ENCODE data around the gene PPARD.

PPARD gene

DNA sequence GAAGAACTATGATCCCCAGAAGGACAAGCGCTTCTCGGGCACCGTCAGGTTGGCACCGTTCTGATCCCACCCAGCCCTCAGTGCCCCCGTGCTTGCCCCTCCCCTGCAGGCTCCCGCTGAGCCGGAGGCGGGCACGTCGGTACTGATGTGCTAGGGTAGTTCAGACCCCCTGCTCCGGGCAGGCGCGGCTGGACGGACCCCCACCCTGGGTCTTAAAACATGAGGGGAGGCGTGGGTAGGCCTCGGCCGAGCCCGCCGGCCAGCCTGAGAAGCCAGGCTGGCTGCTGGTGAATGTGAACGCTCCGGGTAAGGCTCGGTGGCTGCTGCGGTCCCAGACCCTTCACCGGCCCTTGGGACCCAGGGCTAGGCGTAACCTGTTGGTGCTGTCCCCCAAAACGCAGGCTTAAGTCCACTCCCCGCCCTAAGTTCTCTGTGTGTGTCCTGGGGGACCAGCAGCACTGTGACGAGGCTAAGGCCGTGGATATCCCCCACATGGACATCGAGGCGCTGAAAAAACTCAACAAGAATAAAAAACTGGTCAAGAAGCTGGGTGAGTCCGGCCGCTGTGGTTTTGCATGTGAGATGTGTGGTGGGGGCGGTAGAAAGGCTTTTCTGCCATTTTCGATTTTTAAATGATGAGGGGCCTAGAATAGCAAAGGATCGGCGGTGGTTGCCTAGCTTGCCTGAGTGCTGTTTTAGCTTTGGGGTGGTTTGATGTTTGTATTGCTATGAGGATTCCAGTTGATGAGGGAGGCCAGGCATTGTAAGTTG, 126.8 kb downstream of the PPARD start:
- H2AFZ ChIP-seq (ENCODE audit: low read depth, low read length): no peak overlapping the region
- H3K36me3 ChIP-seq (ENCODE audit: control insufficient read depth in 1 of 2, insufficient read depth in 2 of 2, low read depth in 1 of 2, low read length in 2 of 2): peaks cover 42 to 52% of the 10 kb centered on the region in 2 experiments
- peak overlapping the region; percentile 90 for H3K27ac ChIP-seq (ENCODE audit: low read length, poor library complexity, severe bottlenecking)
- no peaks in the 10 kb centered on the region for H3K79me1 ChIP-seq (replicated peaks; ENCODE audit: low read length, poor library complexity, severe bottlenecking)
- H3K9me3 ChIP-seq (ENCODE audit: control insufficient read depth, low read length): no peaks in the 10 kb centered on the region
- H2BK15ac ChIP-seq (ENCODE audit: low read depth, poor library complexity, severe bottlenecking): no peak overlapping the region
- H3K9ac ChIP-seq (ENCODE audit: low read length): peak overlapping the region; percentile 96
- H2BK5ac ChIP-seq (ENCODE audit: low read depth, low read length, poor library complexity, severe bottlenecking): peak overlapping the region; percentile 49
- H3K18ac ChIP-seq (ENCODE audit: low read depth in 1 of 2, low read length in 2 of 2): peak overlapping the region; percentile 50 to 92
- peak overlapping the region; percentile 79 to 86 for H3K4me3 ChIP-seq (ENCODE audit: insufficient read depth in 1 of 2, low read depth in 1 of 2, low read length in 2 of 2)
- H3K4me1 ChIP-seq (ENCODE audit: control insufficient read depth, insufficient read depth, low read depth, low read length): peaks cover 19% of the 10 kb centered on the region
- H2BK12ac ChIP-seq (ENCODE audit: low read length in 2 of 2): peak overlapping the region in 1 of 2 experiments; percentile 69
- peak overlapping the region; percentile 84 for H4K91ac ChIP-seq (ENCODE audit: low read length)
- peak overlapping the region in 1 of 2 experiments; percentile 66 for H3K23ac ChIP-seq (ENCODE audit: low read length in 2 of 2)
- no peaks in the 10 kb centered on the region for H3K27me3 ChIP-seq (ENCODE audit: control insufficient read depth in 1 of 2, insufficient read depth in 1 of 2, low read length in 2 of 2)
- H3K14ac ChIP-seq (ENCODE audit: low read length in 2 of 2): peak overlapping the region in 1 of 2 experiments; percentile 91
- H2BK120ac ChIP-seq (ENCODE audit: low read depth, low read length): no peak overlapping the region
- no peak for DNase-seq
- peak overlapping the region in 1 of 2 experiments; percentile 80 for H3K4ac ChIP-seq (ENCODE audit: low read depth in 1 of 2, low read length in 2 of 2)
- peak overlapping the region; percentile 70 for H3K4me2 ChIP-seq (ENCODE audit: low read length, poor library complexity, severe bottlenecking)
- no peak overlapping the region for H2AK5ac ChIP-seq (ENCODE audit: low read length, severe bottlenecking)
- under 1% methylated on average over 37 of the region's 37 CpGs for WGBS
- H4K8ac ChIP-seq (ENCODE audit: low read length): no peak overlapping the region

DNA sequence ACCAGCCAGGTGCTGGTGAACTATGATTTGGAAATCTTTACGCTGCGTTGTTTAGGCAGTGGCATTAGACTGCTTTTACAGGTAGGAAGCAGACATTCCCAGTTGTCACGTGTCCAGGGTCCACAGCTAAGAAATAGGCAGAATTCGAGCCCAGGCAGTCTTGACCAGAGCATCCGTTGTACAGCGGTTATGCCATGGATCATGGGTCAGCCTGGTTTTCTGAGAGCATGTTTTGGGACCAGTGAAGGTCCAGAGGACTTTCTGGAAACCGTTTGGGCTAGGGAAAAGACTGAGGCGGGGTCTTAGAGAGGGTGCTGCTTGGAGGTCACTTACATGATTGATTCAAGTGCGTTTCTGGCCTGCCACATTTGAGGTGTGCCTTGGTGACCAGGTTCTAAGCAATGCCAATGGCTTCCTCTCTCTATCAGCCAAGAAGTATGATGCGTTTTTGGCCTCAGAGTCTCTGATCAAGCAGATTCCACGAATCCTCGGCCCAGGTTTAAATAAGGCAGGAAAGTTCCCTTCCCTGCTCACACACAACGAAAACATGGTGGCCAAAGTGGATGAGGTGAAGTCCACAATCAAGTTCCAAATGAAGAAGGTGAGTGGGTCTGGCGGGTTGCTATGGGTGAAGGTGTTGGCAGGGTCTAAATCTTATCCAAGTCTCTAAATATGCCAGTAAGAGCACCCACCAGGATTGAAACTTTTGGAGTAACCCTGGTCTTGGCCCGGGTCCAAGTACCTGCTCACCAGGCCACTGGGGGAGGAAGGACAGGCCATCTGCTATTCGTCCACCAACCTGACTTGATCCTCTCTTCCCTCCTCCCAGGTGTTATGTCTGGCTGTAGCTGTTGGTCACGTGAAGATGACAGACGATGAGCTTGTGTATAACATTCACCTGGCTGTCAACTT, 127.6 kb downstream of the PPARD start:
- Histone ChIP-seq H3K79me1 (replicated peaks; ENCODE audit: low read length, poor library complexity, severe bottlenecking) (peaks cover 3% of the 10 kb centered on the region), H3K27me3 (ENCODE audit: control insufficient read depth in 1 of 2, insufficient read depth in 1 of 2, low read length in 2 of 2) (no peaks in the 10 kb centered on the region), H3K4me2 (ENCODE audit: low read length, poor library complexity, severe bottlenecking) (peak overlapping the region; percentile 70), H3K18ac (ENCODE audit: low read depth in 1 of 2, low read length in 2 of 2) (peak overlapping the region in 1 of 2 experiments; percentile 23), H3K4ac (ENCODE audit: low read depth in 1 of 2, low read length in 2 of 2) (no peak overlapping the region), H4K8ac (ENCODE audit: low read length) (no peak overlapping the region), H2BK12ac (ENCODE audit: low read length in 2 of 2) (no peak overlapping the region), H4K91ac (ENCODE audit: low read length) (no peak overlapping the region), H2BK5ac (ENCODE audit: low read depth, low read length, poor library complexity, severe bottlenecking) (no peak overlapping the region), H3K27ac (ENCODE audit: low read length, poor library complexity, severe bottlenecking) (peak overlapping the region; percentile 90), H2BK15ac (ENCODE audit: low read depth, poor library complexity, severe bottlenecking) (no peak overlapping the region), H3K4me3 (ENCODE audit: insufficient read depth in 1 of 2, low read depth in 1 of 2, low read length in 2 of 2) (peak overlapping the region; percentile 79 to 86), H3K36me3 (ENCODE audit: control insufficient read depth in 1 of 2, insufficient read depth in 2 of 2, low read depth in 1 of 2, low read length in 2 of 2) (peaks cover 50 to 61% of the 10 kb centered on the region in 2 experiments), H3K4me1 (ENCODE audit: control insufficient read depth, insufficient read depth, low read depth, low read length) (peaks cover 19% of the 10 kb centered on the region), H3K9me3 (ENCODE audit: control insufficient read depth, low read length) (no peaks in the 10 kb centered on the region), H2AFZ (ENCODE audit: low read depth, low read length) (no peak overlapping the region), H2BK120ac (ENCODE audit: low read depth, low read length) (no peak overlapping the region), H3K9ac (ENCODE audit: low read length) (peak overlapping the region; percentile 96), H2AK5ac (ENCODE audit: low read length, severe bottlenecking) (no peak overlapping the region), H3K23ac (ENCODE audit: low read length in 2 of 2) (no peak overlapping the region), H3K14ac (ENCODE audit: low read length in 2 of 2) (no peak overlapping the region)
- DNase-seq: no peak
- 17% methylated on average over 15 of the region's 18 CpGs for WGBS

DNA sequence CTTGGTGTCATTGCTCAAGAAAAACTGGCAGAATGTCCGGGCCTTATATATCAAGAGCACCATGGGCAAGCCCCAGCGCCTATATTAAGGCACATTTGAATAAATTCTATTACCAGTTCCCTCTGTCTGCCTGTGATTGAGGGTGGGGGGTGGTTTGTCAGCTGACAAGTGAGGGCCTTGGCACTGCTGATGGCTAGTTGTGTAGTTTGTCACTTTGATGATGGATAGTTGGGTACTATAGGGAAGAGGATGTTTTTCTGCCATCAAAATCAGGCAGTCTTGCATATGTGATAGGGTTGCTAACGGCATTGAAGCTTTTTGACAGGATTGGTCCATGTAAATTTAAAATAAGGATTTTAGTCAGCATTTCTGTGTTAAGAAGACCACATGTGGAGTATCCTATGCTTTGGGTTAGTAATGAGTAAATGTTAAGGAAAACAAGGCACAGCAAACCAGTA, 128.3 kb downstream of the PPARD start:
- no peak overlapping the region for H3K4ac ChIP-seq (ENCODE audit: low read depth in 1 of 2, low read length in 2 of 2)
- WGBS: 59% methylated on average over 1 of the region's 3 CpGs
- H4K91ac ChIP-seq (ENCODE audit: low read length): no peak overlapping the region
- H2BK15ac ChIP-seq (ENCODE audit: low read depth, poor library complexity, severe bottlenecking): no peak overlapping the region
- H2BK120ac ChIP-seq (ENCODE audit: low read depth, low read length): no peak overlapping the region
- no peaks in the 10 kb centered on the region for H3K9me3 ChIP-seq (ENCODE audit: control insufficient read depth, low read length)
- H2BK12ac ChIP-seq (ENCODE audit: low read length in 2 of 2): no peak overlapping the region
- H2AK5ac ChIP-seq (ENCODE audit: low read length, severe bottlenecking): no peak overlapping the region
- H3K79me1 ChIP-seq (replicated peaks; ENCODE audit: low read length, poor library complexity, severe bottlenecking): peaks cover 9% of the 10 kb centered on the region
- peak overlapping the region; percentile 20 for H3K4me2 ChIP-seq (ENCODE audit: low read length, poor library complexity, severe bottlenecking)
- H2AFZ ChIP-seq (ENCODE audit: low read depth, low read length): no peak overlapping the region
- no peak overlapping the region for H4K8ac ChIP-seq (ENCODE audit: low read length)
- no peak overlapping the region for H3K14ac ChIP-seq (ENCODE audit: low read length in 2 of 2)
- H3K23ac ChIP-seq (ENCODE audit: low read length in 2 of 2): no peak overlapping the region
- H3K4me1 ChIP-seq (ENCODE audit: control insufficient read depth, insufficient read depth, low read depth, low read length): peaks cover 19% of the 10 kb centered on the region
- no peak overlapping the region for H2BK5ac ChIP-seq (ENCODE audit: low read depth, low read length, poor library complexity, severe bottlenecking)
- peak overlapping the region in 1 of 2 experiments; percentile 79 for H3K4me3 ChIP-seq (ENCODE audit: insufficient read depth in 1 of 2, low read depth in 1 of 2, low read length in 2 of 2)
- DNase-seq: no peak
- peaks cover 57 to 64% of the 10 kb centered on the region in 2 experiments for H3K36me3 ChIP-seq (ENCODE audit: control insufficient read depth in 1 of 2, insufficient read depth in 2 of 2, low read depth in 1 of 2, low read length in 2 of 2)
- no peaks in the 10 kb centered on the region for H3K27me3 ChIP-seq (ENCODE audit: control insufficient read depth in 1 of 2, insufficient read depth in 1 of 2, low read length in 2 of 2)
- H3K18ac ChIP-seq (ENCODE audit: low read depth in 1 of 2, low read length in 2 of 2): no peak overlapping the region
- peak overlapping the region; percentile 64 for H3K27ac ChIP-seq (ENCODE audit: low read length, poor library complexity, severe bottlenecking)
- H3K9ac ChIP-seq (ENCODE audit: low read length): peak overlapping the region; percentile 96
